ENCODE measurements around the gene BRINP2.
"Not testable (repeated sequence)": the region's sequence is repeated elsewhere in the genome, so short reads cannot be mapped to it uniquely, and the experiment has no call there.

Gene BRINP2

DNA sequence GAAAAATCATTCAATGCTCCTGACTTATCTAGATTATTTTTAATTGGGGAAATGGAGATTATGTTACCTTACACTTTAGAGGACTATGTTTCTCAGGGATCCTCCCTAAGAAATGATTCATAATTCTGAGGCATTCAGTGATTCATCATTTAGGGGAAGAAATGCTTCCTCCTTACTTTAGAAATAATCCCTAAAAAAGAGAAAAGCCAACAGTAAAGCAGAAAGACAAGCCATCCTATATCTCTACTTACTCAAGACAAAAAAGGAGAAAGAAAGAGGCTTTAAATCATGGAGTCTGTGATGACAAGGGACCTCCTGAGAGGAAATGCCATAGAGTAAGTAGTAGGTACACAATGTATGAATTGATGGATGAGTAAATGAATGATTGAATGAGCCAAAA lies 137.0 kb downstream of the BRINP2 start:
- H3K4me1 ChIP-seq (ENCODE audit: insufficient read depth, low read length), result no peaks in the 10 kb centered on the region
- no peak overlapping the region for H3K27ac ChIP-seq (ENCODE audit: low read length)
- no peaks in the 10 kb centered on the region for H3K36me3 ChIP-seq (ENCODE audit: insufficient read depth, low read depth, low read length)
- no peak overlapping the region for H3K4me3 ChIP-seq (ENCODE audit: low read length)
- no peaks in the 10 kb centered on the region for H3K27me3 ChIP-seq (ENCODE audit: insufficient read depth, low read length)
- no peak overlapping the region for H3K9ac ChIP-seq (ENCODE audit: low read depth, low read length)
- H3K9me3 ChIP-seq (ENCODE audit: insufficient read depth, low read depth, low read length), result no peaks in the 10 kb centered on the region

DNA sequence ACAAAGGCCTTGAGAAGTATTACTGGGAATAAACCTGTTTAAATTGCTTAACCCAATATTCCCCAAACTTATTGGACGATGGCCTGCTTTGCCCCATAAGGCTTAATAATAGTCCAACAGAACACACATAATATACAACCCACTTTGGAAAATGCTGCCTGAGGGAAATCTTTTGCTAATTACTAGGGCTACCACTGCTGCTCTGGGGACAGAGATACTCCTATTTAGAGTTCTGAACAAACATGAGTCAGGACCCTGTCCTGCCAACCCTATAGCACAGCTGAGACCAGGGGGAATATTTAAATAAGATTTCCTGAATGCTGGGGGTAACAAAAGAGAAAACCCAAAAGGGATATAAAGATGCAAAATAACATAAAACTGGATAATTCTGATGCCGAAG lies 139.1 kb downstream of the BRINP2 start:
- Histone ChIP-seq H3K4me3 (ENCODE audit: low read length) (no peak overlapping the region), H3K27ac (ENCODE audit: low read length) (no peak overlapping the region), H3K9me3 (ENCODE audit: insufficient read depth, low read depth, low read length) (no peaks in the 10 kb centered on the region), H3K27me3 (ENCODE audit: insufficient read depth, low read length) (no peaks in the 10 kb centered on the region), H3K36me3 (ENCODE audit: insufficient read depth, low read depth, low read length) (no peaks in the 10 kb centered on the region), H3K9ac (ENCODE audit: low read depth, low read length) (no peak overlapping the region), H3K4me1 (ENCODE audit: insufficient read depth, low read length) (no peaks in the 10 kb centered on the region)

DNA sequence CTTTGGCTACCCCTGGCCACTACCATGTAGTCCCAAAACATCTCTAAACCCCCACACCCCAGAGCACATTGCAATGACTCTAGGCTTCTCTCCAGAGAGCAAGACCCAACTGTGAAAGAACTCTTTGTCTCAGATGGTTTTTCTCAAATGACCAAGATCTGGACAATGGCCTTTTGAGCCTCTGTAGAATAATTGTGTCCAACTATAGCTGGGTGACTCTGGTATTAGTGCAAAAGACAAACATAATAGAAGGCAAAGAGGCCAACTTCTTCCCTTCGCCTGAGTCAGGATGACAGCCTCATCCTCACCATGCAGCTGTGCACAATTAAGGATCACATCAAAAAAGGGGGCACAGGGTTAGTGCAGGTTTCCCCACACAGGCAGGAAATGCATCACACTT lies 139.6 kb downstream of the BRINP2 start:
- H3K36me3 ChIP-seq (ENCODE audit: insufficient read depth, low read depth, low read length), result no peaks in the 10 kb centered on the region
- no peak overlapping the region for H3K27ac ChIP-seq (ENCODE audit: low read length)
- no peaks in the 10 kb centered on the region for H3K27me3 ChIP-seq (ENCODE audit: insufficient read depth, low read length)
- no peak overlapping the region for H3K4me3 ChIP-seq (ENCODE audit: low read length)
- H3K4me1 ChIP-seq (ENCODE audit: insufficient read depth, low read length), result no peaks in the 10 kb centered on the region
- H3K9ac ChIP-seq (ENCODE audit: low read depth, low read length), result no peak overlapping the region
- no peaks in the 10 kb centered on the region for H3K9me3 ChIP-seq (ENCODE audit: insufficient read depth, low read depth, low read length)

GRCh38 chr1:177311111-177311510 lies 140.4 kb downstream of the BRINP2 start:
- no peaks in the 10 kb centered on the region for H3K27me3 ChIP-seq (ENCODE audit: insufficient read depth, low read length)
- H3K9ac ChIP-seq (ENCODE audit: low read depth, low read length), result no peak overlapping the region
- no peaks in the 10 kb centered on the region for H3K4me1 ChIP-seq (ENCODE audit: insufficient read depth, low read length)

DNA sequence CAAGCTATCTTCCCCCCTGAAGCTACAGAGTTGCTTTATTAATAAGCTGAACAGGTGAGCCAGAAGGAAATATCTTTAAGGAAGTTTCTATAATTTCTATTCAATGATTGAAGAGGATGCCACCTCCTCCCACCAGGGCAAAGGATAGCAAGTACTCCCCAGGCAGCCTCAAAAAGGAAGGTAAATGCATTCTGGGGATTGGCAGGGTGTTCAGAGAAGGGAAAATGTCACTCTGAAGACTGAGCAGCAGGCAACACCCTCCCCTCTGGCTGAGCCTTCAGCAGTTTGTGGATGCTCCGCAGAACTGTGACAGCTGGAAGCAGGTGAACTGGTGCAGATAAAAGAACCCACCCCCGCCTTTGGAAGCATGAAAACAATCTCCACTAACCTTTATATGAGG lies 140.8 kb downstream of the BRINP2 start:
- Histone ChIP-seq H3K36me3 (ENCODE audit: insufficient read depth, low read depth, low read length) (no peaks in the 10 kb centered on the region), H3K4me1 (ENCODE audit: insufficient read depth, low read length) (no peaks in the 10 kb centered on the region), H3K27me3 (ENCODE audit: insufficient read depth, low read length) (no peaks in the 10 kb centered on the region), H3K9me3 (ENCODE audit: insufficient read depth, low read depth, low read length) (no peaks in the 10 kb centered on the region), H3K27ac (ENCODE audit: low read length) (no peak overlapping the region), H3K4me3 (ENCODE audit: low read length) (no peak overlapping the region), H3K9ac (ENCODE audit: low read depth, low read length) (no peak overlapping the region)

More at GRCh38 chr1:177311111-177311510, 140.4 kb downstream of the BRINP2 start:
- H3K4me3 ChIP-seq (ENCODE audit: low read length), result no peak overlapping the region
- H3K36me3 ChIP-seq (ENCODE audit: insufficient read depth, low read depth, low read length), result no peaks in the 10 kb centered on the region
- no peak overlapping the region for H3K27ac ChIP-seq (ENCODE audit: low read length)
- no peaks in the 10 kb centered on the region for H3K9me3 ChIP-seq (ENCODE audit: insufficient read depth, low read depth, low read length)

GRCh38 chr1:177315261-177315660 lies 144.5 kb downstream of the BRINP2 start:
- no peak overlapping the region for H3K9ac ChIP-seq (ENCODE audit: low read depth, low read length)
- H3K27me3 ChIP-seq (ENCODE audit: insufficient read depth, low read length), result no peaks in the 10 kb centered on the region
- H3K4me3 ChIP-seq (ENCODE audit: low read length), result no peak overlapping the region
- H3K36me3 ChIP-seq (ENCODE audit: insufficient read depth, low read depth, low read length), result no peaks in the 10 kb centered on the region
- no peaks in the 10 kb centered on the region for H3K4me1 ChIP-seq (ENCODE audit: insufficient read depth, low read length)
- no peak overlapping the region for H3K27ac ChIP-seq (ENCODE audit: low read length)
- H3K9me3 ChIP-seq (ENCODE audit: insufficient read depth, low read depth, low read length), result no peaks in the 10 kb centered on the region

DNA sequence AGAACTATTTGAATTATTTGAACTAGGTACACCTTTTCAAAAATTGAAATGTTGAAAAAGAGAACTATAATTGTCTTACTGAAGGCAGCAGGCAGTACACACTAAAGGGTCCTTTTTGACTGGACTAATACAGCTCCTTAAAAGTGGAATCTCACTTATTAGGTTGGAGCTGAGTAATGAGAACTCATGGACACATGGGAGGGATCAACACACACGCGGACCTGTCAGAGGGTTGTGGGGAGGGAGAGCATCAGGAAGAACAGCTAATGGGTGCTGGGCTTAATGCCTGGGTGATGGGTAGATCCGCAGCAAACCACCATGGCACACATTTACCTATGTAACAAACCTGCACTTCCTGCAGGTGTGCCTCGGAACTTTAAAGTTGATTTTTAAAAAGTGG lies 145.0 kb downstream of the BRINP2 start:
- no peaks in the 10 kb centered on the region for H3K36me3 ChIP-seq (ENCODE audit: insufficient read depth, low read depth, low read length)
- no peak overlapping the region for H3K4me3 ChIP-seq (ENCODE audit: low read length)
- H3K27ac ChIP-seq (ENCODE audit: low read length), result no peak overlapping the region
- no peaks in the 10 kb centered on the region for H3K4me1 ChIP-seq (ENCODE audit: insufficient read depth, low read length)
- no peak overlapping the region for H3K9ac ChIP-seq (ENCODE audit: low read depth, low read length)
- H3K9me3 ChIP-seq (ENCODE audit: insufficient read depth, low read depth, low read length), result no peaks in the 10 kb centered on the region
- no peaks in the 10 kb centered on the region for H3K27me3 ChIP-seq (ENCODE audit: insufficient read depth, low read length)

GRCh38 chr1:177321434-177321833 lies 150.7 kb downstream of the BRINP2 start:
- H3K27ac ChIP-seq (ENCODE audit: low read length); H3K4me1 ChIP-seq (ENCODE audit: insufficient read depth, low read length); H3K9ac ChIP-seq (ENCODE audit: low read depth, low read length); H3K4me3 ChIP-seq (ENCODE audit: low read length); H3K27me3 ChIP-seq (ENCODE audit: insufficient read depth, low read length); H3K36me3 ChIP-seq (ENCODE audit: insufficient read depth, low read depth, low read length); H3K9me3 ChIP-seq (ENCODE audit: insufficient read depth, low read depth, low read length): not testable (repeated sequence)

DNA sequence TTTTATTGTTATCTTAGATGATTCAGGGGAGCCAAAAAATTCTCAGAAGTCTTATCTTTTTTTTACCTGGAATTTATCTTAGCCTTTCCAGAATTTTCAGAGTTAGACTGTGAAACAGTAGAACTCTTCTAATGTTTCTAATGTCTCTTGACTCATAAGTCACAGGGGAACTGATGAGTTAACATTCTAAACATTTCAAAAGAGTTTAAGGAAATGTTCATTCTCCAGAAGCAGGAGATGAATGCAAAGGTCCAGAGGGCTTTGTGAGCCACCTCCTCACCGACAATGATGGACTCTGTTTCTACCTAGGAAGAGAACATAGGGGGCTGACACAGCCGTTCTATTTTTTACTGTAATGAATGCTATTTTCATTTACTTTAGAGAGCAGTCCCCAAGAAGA lies 157.5 kb downstream of the BRINP2 start:
- Histone ChIP-seq H3K27ac (ENCODE audit: low read length) (no peak overlapping the region), H3K9ac (ENCODE audit: low read depth, low read length) (no peak overlapping the region), H3K9me3 (ENCODE audit: insufficient read depth, low read depth, low read length) (no peaks in the 10 kb centered on the region), H3K36me3 (ENCODE audit: insufficient read depth, low read depth, low read length) (no peaks in the 10 kb centered on the region), H3K4me1 (ENCODE audit: insufficient read depth, low read length) (no peaks in the 10 kb centered on the region), H3K4me3 (ENCODE audit: low read length) (no peak overlapping the region), H3K27me3 (ENCODE audit: insufficient read depth, low read length) (no peaks in the 10 kb centered on the region)

DNA sequence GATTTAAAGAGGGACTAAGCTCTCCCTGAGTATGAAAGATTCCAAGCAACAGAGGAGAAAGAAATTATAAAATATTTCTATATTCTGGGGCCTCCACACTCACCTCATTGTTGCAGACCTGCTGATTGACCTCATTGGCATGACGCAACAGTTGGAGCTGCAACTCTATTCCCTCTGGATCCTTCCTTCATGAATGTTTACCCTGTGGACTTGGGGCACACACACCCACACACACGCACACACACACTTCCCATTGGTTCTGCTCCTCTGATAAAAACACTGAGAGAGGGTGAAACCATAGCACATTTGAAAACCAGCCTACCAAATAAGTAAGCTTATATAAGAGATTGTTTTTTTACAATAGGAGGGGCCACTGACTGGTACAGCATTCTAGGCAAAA lies 159.1 kb downstream of the BRINP2 start:
- Histone ChIP-seq H3K36me3 (ENCODE audit: insufficient read depth, low read depth, low read length) (no peaks in the 10 kb centered on the region), H3K4me1 (ENCODE audit: insufficient read depth, low read length) (no peaks in the 10 kb centered on the region)

More for the DNA sequence above, 159.1 kb downstream of the BRINP2 start:
- H3K27me3 ChIP-seq (ENCODE audit: insufficient read depth, low read length), result no peaks in the 10 kb centered on the region
- H3K9ac ChIP-seq (ENCODE audit: low read depth, low read length), result no peak overlapping the region
- H3K4me3 ChIP-seq (ENCODE audit: low read length), result no peak overlapping the region
- no peak overlapping the region for H3K27ac ChIP-seq (ENCODE audit: low read length)
- no peaks in the 10 kb centered on the region for H3K9me3 ChIP-seq (ENCODE audit: insufficient read depth, low read depth, low read length)

Data from iPS-20b (cell line).